Gastrocnemius medialis (tissue), 4 donors: Measurements from ENCODE around the gene KIAA1586. TPM values are rescaled to one million over a fixed set of nuclear protein-coding genes. Genes with fewer than 3 reads are reported as not detected.
A peak's percentile ranks its signal among the peaks of the same experiment; 100 is the strongest.
"Not testable (repeated sequence)": the region's sequence is repeated elsewhere in the genome, so short reads cannot be mapped to it uniquely, and the experiment has no call there.

Source experiments
- ATAC-seq, 2 donors: fragments of 150-250 bp; one replicate each; pipeline ENCODE4 v1.9.1; 2016
- DNase-seq, 2 donors: peaks; one replicate each; pipeline ENCODE4 v3.0.0-alpha.2; 2019
- H3K27ac ChIP-seq, 4 donors: fragments of 200-600 bp; sonication (generic); 1 replicate in 1 of 4; 2 replicates in 3 of 4; pipeline ENCODE4 v1.5.1; 2016 to 2018; ENCODE audit warnings: mild to moderate bottlenecking in 2 of 4, moderate library complexity in 1 of 4
- H3K27me3 ChIP-seq, 3 donors: fragments of 200-600 bp; sonication (generic) in 2 of 3; 1 replicate in 1 of 3; 2 replicates in 2 of 3; pipeline versions ENCODE4 v1.5.1 to v1.6.0; 2016 to 2019; ENCODE audit warnings: mild to moderate bottlenecking in 1 of 3, moderate library complexity in 1 of 3
- H3K36me3 ChIP-seq, 2 donors: fragments of 200-600 bp; sonication (generic) in 1 of 2; one replicate each; pipeline ENCODE4 v1.5.1; 2017 to 2018
- H3K4me1 ChIP-seq, 2 donors: fragments of 200-600 bp; sonication (generic) in 1 of 2; one replicate each; pipeline ENCODE4 v1.5.1; 2016 to 2017; ENCODE audit warnings: mild to moderate bottlenecking in 2 of 2
- H3K4me3 ChIP-seq, 4 donors: fragments of 200-600 bp; sonication (generic) in 3 of 4; 1 replicate in 1 of 4; 2 replicates in 3 of 4; pipeline ENCODE4 v1.5.1; 2016 to 2019; ENCODE audit warnings: mild to moderate bottlenecking in 2 of 4
- H3K9me3 ChIP-seq, 3 donors: fragments of 200-600 bp; sonication (generic) in 2 of 3; 1 replicate in 1 of 3; 2 replicates in 2 of 3; pipeline ENCODE4 v1.5.1; 2016 to 2019
- POLR2A ChIP-seq, 2 donors: fragments of 450-650 bp; IDR thresholded peaks; one replicate each; pipeline ENCODE4 v1.6.1; 2017; ENCODE audit warnings: antibody characterized with exemption in 2 of 2, mild to moderate bottlenecking in 2 of 2, moderate library complexity in 2 of 2
- in situ Hi-C, 4 donors: fragments of 200-750 bp; cut with MboI; loops; one replicate each; pipeline versions ENCODE4 v1.15.0 to v1.8.0; 2017; ENCODE audit warnings: low sequenced_read_pairs in 4 of 4
- intact Hi-C: fragments of 100-400 bp; cut with DNase I; formaldehyde crosslinking; loops from one replicate; pipeline ENCODE4 v1.15.1; 2023; ENCODE audit warnings: low total_unique reads
- total RNA-seq, 4 donors: library from RNA; depleted of rRNA; stranded (reverse); fragments of >200 nt; gene quantifications; one replicate each; pipeline versions ENCODE4 v1.1.0 to v1.2.3, GENCODE V29; 2016
- TF ChIP-seq, protein P1 (sequence below), 5 experiments: fragments of 450-650 bp in 3 of 5; fragments of 200-600 bp in 2 of 5; sonication (generic) in 2 of 5; IDR thresholded peaks in 4 of 5; conservative IDR thresholded peaks in 1 of 5; 1 replicate in 4 of 5; 2 replicates in 1 of 5; pipeline ENCODE4 v1.5.1; 2016 to 2019; ENCODE audit warnings: antibody characterized with exemption in 5 of 5, mild to moderate bottlenecking in 3 of 5, moderate library complexity in 3 of 5

Gene KIAA1586, protein sequence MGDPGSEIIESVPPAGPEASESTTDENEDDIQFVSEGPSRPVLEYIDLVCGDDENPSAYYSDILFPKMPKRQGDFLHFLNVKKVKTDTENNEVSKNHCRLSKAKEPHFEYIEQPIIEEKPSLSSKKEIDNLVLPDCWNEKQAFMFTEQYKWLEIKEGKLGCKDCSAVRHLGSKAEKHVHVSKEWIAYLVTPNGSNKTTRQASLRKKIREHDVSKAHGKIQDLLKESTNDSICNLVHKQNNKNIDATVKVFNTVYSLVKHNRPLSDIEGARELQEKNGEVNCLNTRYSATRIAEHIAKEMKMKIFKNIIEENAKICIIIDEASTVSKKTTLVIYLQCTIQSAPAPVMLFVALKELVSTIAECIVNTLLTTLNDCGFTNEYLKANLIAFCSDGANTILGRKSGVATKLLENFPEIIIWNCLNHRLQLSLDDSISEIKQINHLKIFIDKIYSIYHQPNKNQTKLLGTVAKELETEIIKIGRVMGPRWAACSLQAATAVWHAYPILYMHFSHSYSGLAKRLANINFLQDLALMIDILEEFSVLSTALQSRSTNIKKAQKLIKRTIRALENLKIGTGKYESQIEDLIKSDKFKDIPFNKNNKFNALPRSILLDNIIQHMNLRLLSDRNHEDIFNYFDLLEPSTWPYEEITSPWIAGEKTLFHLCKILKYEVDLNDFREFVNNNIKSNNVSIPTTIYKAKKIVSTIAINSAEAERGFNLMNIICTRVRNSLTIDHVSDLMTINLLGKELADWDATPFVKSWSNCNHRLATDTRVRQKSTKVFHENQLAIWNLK
- total RNA-seq, result 10 to 100 TPM in 1 of 4 donors, 1 to 10 TPM in 3; 1.9 to 10.2 (median 3.0) TPM

- peak; percentile 46 to 72 for TF ChIP-seq POLR2A (IDR thresholded peaks at IDR 0.05)
- TF ChIP-seq, protein P1, sequence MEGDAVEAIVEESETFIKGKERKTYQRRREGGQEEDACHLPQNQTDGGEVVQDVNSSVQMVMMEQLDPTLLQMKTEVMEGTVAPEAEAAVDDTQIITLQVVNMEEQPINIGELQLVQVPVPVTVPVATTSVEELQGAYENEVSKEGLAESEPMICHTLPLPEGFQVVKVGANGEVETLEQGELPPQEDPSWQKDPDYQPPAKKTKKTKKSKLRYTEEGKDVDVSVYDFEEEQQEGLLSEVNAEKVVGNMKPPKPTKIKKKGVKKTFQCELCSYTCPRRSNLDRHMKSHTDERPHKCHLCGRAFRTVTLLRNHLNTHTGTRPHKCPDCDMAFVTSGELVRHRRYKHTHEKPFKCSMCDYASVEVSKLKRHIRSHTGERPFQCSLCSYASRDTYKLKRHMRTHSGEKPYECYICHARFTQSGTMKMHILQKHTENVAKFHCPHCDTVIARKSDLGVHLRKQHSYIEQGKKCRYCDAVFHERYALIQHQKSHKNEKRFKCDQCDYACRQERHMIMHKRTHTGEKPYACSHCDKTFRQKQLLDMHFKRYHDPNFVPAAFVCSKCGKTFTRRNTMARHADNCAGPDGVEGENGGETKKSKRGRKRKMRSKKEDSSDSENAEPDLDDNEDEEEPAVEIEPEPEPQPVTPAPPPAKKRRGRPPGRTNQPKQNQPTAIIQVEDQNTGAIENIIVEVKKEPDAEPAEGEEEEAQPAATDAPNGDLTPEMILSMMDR (IDR thresholded peaks at IDR 0.05 in 4 of 5, conservative IDR thresholded peaks at IDR 0.05 in 1 of 5), result peak in 1 of 5 experiments; percentile 7
- peak within 1 kb of the TSS; percentile 51 to 67 (median 56) for H3K27ac ChIP-seq
- DNase-seq (peak; percentile 84 to 85), ATAC-seq (peak; percentile 96 to 97)
- peak within 1 kb of the TSS; percentile 57 to 76 (median 67) for H3K4me3 ChIP-seq
- in situ Hi-C loops, H3K9me3 ChIP-seq, H3K27me3 ChIP-seq: not testable (repeated sequence)
- H3K36me3 ChIP-seq, result peaks cover 2 to 10% of the 10 kb centered on the region in 2 donors
- peaks cover 10 to 13% of the 10 kb centered on the region in 2 donors for H3K4me1 ChIP-seq
- intact Hi-C loops, result loop anchor here (2.0 to 5.0 kb wide), 2 partner anchors 41 to 270 kb away; partner anchors contain the start of gene PRIM2
Measured at GRCh38 chr6:57046332-57047256, at the start of gene KIAA1586. Gene KIAA1586 (plus strand): TSS chr6:57046693. CDS start chr6:57046756, 63 bp downstream.

DNA sequence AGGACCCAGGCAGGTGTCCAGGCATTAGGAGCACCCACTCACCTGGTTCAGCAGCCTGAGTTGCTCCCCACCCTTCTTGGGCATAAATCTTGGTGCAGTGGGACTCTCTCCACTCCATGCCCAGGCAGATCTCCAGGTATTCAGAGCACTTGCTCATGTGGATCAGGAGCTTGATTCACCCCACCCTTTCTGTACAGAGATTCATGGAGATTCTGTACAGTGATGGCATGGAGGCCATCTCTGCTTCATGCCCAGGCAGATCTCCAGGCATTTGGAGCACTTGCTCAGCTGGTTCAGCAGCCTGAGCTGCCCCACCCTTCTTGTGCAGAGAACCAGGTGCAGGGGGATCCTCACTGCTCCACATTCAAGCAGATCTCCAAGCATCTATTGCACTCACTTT lies 47.4 kb upstream of the KIAA1586 start:
- H3K4me1 ChIP-seq, result no peaks in the 10 kb centered on the region
- no peak for TF ChIP-seq POLR2A (IDR thresholded peaks at IDR 0.05)
- TF ChIP-seq, protein P1 (IDR thresholded peaks at IDR 0.05 in 4 of 5, conservative IDR thresholded peaks at IDR 0.05 in 1 of 5), result no peak
- in situ Hi-C loops, result no loop called here
- H3K9me3 ChIP-seq, result no peaks in the 10 kb centered on the region
- intact Hi-C loops, result no loop called here
- no peaks in the 10 kb centered on the region for H3K27me3 ChIP-seq
- H3K27ac ChIP-seq, result no peak overlapping the region
- DNase-seq (no peak), ATAC-seq (no peak)
- H3K4me3 ChIP-seq, result no peak overlapping the region
- H3K36me3 ChIP-seq, result no peaks in the 10 kb centered on the region

DNA sequence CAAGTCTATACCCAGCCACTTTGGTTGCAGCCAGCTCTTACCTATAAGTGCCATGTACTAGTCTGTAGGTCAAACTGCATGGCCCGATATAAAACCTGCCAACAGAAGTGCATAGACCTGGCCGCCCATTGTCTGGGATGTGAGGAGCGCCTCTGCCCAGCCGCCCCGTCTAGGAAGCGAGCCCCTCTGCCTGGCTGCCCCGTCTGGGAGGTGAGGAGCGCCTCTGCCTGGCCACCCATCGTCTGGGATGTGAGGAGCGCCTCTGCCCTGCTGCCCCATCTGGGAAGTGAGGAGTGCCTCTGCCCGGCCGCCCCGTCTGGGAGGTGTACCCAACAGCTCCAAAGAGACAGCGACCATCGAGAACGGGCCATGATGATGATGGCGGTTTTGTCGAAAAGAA lies 46.7 kb upstream of the KIAA1586 start:
- H3K9me3 ChIP-seq, H3K27me3 ChIP-seq, H3K4me3 ChIP-seq, H3K4me1 ChIP-seq, H3K27ac ChIP-seq, ATAC-seq, DNase-seq, H3K36me3 ChIP-seq, intact Hi-C loops: not testable (repeated sequence)
- in situ Hi-C loops, result loop anchor here in 1 of 4 donors (25.0 kb wide), 1 partner anchor 87 kb away; no protein-coding TSS in a partner anchor

DNA sequence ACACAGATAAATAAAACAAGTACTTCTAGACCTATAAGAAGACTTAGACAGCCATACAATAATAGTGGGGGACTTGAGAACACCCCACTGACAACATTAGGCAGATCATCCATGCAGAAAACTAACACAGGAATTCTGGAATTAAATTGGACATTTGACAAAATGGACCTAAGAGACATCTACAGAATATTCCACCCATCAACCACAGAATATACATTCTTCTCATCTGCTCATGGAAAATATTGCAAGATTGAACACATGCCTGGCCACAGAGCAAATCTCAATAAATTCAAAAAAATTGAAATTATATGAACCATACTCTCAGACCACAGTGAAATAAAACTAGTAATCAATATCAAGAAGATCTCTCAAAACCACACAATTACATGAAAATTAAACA lies 44.3 kb upstream of the KIAA1586 start:
- Histone ChIP-seq H3K4me1 (no peaks in the 10 kb centered on the region), H3K27me3 (no peaks in the 10 kb centered on the region), H3K36me3 (no peaks in the 10 kb centered on the region), H3K9me3 (no peaks in the 10 kb centered on the region), H3K27ac (no peak overlapping the region), H3K4me3 (no peak overlapping the region)
- intact Hi-C loops (no loop called here), in situ Hi-C loops (loop anchor here in 1 of 4 donors (25.0 kb wide), 1 partner anchor 90 kb away; no protein-coding TSS in a partner anchor)
- no peak for DNase-seq
- no peak for ATAC-seq
- TF ChIP-seq, protein P1 (IDR thresholded peaks at IDR 0.05 in 4 of 5, conservative IDR thresholded peaks at IDR 0.05 in 1 of 5), result no peak
- no peak for TF ChIP-seq POLR2A (IDR thresholded peaks at IDR 0.05)
